ENCODE results near the gene LATS2. TPM values are rescaled to one million over a fixed set of nuclear protein-coding genes. Genes with fewer than 3 reads are reported as not detected.
"Not testable (repeated sequence)": the region's sequence is repeated elsewhere in the genome, so short reads cannot be mapped to it uniquely, and the experiment has no call there.

Gene LATS2
- total RNA-seq, 1 donor from 2014 or later, result 31.3 TPM

- DNase-seq, result peak; percentile 68
These were observed 13.6 kb upstream of the LATS2 start for GRCh38 chr13:21075011-21075378.

GRCh38 chr13:21074546-21074945 lies 13.2 kb upstream of the LATS2 start:
- peak; percentile 41 for DNase-seq

- DNase-seq, result no peak
These were observed 10.5 kb upstream of the LATS2 start for GRCh38 chr13:21071924-21072323.

- no peak for DNase-seq
These were observed 9.6 kb upstream of the LATS2 start for GRCh38 chr13:21071015-21071414.

- no peak for DNase-seq
These were observed 8.2 kb upstream of the LATS2 start for GRCh38 chr13:21069561-21070004.

GRCh38 chr13:21067848-21068247 lies 6.5 kb upstream of the LATS2 start:
- DNase-seq, result no peak

GRCh38 chr13:21066946-21067345 lies 5.6 kb upstream of the LATS2 start:
- no peak for DNase-seq

- DNase-seq, result no peak
These were observed 4.3 kb upstream of the LATS2 start for GRCh38 chr13:21065686-21066085.

- no peak for DNase-seq
These were observed 1.6 kb upstream of the LATS2 start for GRCh38 chr13:21063031-21063430.

GRCh38 chr13:21060338-21061028 lies 903 bp downstream of the LATS2 start:
- DNase-seq, result peak; percentile 53

GRCh38 chr13:21059641-21060337 lies 1.6 kb downstream of the LATS2 start:
- no peak for DNase-seq

- DNase-seq, result peak; percentile 53
These were observed 3.0 kb downstream of the LATS2 start for GRCh38 chr13:21058361-21058760.

GRCh38 chr13:21055511-21056045 lies 5.8 kb downstream of the LATS2 start:
- DNase-seq, result no peak

- DNase-seq, result no peak
These were observed 6.4 kb downstream of the LATS2 start for GRCh38 chr13:21055016-21055415.

- DNase-seq, result no peak
These were observed 7.1 kb downstream of the LATS2 start for GRCh38 chr13:21054313-21054712.

GRCh38 chr13:21053231-21053630 lies 8.2 kb downstream of the LATS2 start:
- DNase-seq, result peak; percentile 38

- DNase-seq, result no peak
These were observed 9.7 kb downstream of the LATS2 start for GRCh38 chr13:21051675-21052074.

- no peak for DNase-seq
These were observed 10.8 kb downstream of the LATS2 start for GRCh38 chr13:21050288-21051197.

GRCh38 chr13:21049731-21050130 lies 11.7 kb downstream of the LATS2 start:
- DNase-seq, result not testable (repeated sequence)

- DNase-seq, result no peak
These were observed 12.3 kb downstream of the LATS2 start for GRCh38 chr13:21048901-21049698.

- DNase-seq, result no peak
These were observed 13.6 kb downstream of the LATS2 start for GRCh38 chr13:21047591-21048282.
